Right kidney (tissue), 1 donor: ENCODE results near the gene ZNF831.

Source experiments
- DNase-seq: peaks from one replicate; pipeline ENCODE4 v3.0.0-alpha.2; 2016

The ZNF831 gene

GRCh38 chr20:59253779-59254319, 90.2 kb downstream of the ZNF831 start:
- DNase-seq: no peak

- DNase-seq: no peak
Observed at GRCh38 chr20:59255256-59255655, 91.6 kb downstream of the ZNF831 start.

DNA sequence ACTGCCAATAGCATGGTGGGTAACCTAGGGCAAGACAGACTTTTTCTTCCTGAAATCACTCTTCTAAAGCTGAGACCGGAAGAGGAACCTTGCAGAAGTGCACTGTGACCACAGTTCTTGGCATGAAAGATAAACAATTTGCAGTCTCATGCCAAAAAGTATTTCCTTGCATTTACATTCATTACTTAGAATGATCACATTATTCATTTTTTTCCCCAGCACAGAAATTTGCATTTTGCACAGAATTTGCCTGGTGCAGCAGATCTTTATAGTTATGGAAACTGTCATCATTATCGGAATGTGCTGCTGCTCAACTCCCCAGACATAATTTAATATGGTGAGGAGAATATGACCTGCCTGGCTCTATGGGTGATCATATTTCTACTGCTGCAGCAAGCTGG, 94.6 kb downstream of the ZNF831 start:
- DNase-seq: no peak

GRCh38 chr20:59259946-59260345, 96.3 kb downstream of the ZNF831 start:
- no peak for DNase-seq

DNA sequence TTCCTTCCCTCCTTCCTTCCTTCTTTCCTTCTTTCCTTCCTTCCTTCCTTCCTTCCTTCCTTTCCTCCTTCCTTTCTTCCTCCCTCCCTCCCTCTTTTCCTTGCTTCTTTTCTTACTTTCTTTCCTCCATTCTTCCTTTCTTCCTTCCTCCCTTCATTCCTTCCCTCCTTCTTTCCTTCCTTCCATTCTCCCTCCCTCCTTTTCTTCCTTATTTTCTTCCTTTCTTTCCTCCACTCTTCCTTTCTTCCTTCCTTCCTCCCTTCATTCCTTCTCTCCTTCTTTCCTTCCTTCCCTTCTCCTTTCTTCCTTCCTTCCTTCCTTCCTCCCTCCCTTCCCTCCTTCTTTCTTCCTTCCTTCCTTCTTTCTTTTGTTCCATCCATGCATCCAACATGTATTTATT, 101.7 kb downstream of the ZNF831 start:
- DNase-seq: no peak

DNA sequence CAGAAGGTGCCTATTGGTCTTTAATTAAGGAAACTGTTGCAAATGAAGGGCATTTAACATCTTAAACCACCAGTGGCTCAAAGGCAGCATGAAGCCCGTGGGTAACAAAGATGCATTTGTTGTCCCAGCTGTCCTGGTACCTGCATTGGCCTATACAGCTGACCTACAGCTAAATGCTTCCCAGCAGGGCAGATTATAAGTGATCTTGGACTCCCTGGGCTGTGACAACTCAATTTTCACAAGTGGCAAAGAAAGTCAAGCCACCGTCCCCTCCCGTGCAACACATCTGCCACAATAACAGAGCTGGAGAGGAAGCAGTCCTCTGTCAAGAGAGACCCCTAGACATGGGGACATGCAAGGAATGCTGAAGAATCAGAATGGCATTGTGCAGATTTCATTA, 105.2 kb downstream of the ZNF831 start:
- DNase-seq: no peak

- DNase-seq: no peak
Observed at GRCh38 chr20:59269411-59270025, 105.9 kb downstream of the ZNF831 start.

GRCh38 chr20:59270380-59270779, 106.8 kb downstream of the ZNF831 start:
- DNase-seq: no peak

DNA sequence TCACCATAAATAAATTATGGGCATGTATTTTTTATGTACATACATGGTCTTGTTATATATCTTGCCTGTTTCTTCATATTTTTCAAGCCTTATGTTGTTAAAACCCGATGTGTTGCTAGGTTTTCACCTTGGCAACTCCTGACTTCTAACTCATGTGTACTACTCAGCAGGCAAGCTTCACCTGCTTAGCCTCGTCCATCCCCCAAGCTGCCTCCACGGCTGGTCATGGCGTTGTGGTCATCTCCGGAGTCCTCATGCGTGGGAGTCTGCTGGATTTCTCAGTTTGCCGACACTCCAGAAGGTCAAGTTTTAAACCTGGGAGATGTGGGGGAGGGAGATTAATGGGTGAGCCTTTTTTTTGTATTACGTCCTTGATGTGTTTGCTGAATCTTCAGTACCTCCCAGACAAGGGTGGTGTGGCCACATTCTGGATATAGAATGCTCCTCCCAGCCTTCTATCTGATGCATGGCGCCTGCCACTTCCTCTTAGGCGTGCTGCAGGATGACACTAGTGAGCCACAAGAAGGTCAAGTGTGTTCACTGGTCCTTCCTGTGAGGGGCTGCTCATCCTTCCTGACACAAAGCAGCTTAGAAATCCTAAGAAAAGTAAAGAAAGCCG, 110.2 kb downstream of the ZNF831 start:
- DNase-seq: no peak

DNA sequence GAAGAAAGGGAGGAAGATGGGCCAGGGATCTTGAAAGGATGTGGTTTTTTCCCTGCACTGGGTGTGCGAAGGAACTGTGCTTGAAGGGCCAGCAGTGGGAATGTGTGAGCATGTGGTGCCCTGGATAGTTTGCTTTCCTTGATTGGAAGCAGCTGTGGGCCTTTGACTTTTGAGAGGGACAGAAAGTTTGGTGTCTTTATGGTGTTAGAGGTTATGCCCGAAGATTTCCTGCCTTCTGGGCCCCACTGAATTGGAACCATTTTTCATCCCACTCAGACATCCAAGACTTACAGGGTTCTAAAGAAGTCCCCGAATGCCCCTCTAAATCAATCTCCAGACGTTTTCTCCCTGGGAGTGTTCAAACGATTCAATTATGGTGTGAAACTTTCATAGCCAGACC, 113.3 kb downstream of the ZNF831 start:
- no peak for DNase-seq

GRCh38 chr20:59284470-59284869, 120.8 kb downstream of the ZNF831 start:
- DNase-seq: no peak

GRCh38 chr20:59289994-59290393, 126.4 kb downstream of the ZNF831 start:
- no peak for DNase-seq

GRCh38 chr20:59291740-59292383, 128.2 kb downstream of the ZNF831 start:
- no peak for DNase-seq

DNA sequence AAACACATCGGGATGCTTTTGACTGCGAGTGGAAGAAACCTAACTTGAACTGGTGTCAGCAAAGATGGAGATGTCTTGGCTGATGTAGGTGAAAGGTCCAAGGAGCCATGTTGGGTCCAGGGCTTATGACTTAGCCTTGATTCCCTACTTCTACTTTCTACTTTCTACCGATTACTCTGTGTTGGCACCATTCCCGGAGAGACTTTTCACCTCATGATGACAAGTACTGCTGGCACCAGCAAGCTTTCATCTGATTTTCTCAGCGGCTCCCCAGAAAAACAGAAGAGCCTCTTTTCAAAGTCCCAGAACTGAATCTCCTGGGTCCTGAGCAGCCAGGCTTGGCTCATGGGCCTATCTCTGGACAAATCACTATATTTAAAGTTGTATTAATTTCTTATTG, 131.9 kb downstream of the ZNF831 start:
- DNase-seq: no peak

GRCh38 chr20:59297686-59298085, 134.1 kb downstream of the ZNF831 start:
- no peak for DNase-seq

- DNase-seq: peak; percentile 47
Observed at GRCh38 chr20:59299945-59300332, 136.3 kb downstream of the ZNF831 start.

- peak; percentile 76 for DNase-seq
Observed at GRCh38 chr20:59300333-59301081, 136.9 kb downstream of the ZNF831 start, which contains the start of gene EDN3. Gene EDN3 (plus strand): TSS chr20:59300611. CDS start chr20:59300813, 202 bp downstream.

DNA sequence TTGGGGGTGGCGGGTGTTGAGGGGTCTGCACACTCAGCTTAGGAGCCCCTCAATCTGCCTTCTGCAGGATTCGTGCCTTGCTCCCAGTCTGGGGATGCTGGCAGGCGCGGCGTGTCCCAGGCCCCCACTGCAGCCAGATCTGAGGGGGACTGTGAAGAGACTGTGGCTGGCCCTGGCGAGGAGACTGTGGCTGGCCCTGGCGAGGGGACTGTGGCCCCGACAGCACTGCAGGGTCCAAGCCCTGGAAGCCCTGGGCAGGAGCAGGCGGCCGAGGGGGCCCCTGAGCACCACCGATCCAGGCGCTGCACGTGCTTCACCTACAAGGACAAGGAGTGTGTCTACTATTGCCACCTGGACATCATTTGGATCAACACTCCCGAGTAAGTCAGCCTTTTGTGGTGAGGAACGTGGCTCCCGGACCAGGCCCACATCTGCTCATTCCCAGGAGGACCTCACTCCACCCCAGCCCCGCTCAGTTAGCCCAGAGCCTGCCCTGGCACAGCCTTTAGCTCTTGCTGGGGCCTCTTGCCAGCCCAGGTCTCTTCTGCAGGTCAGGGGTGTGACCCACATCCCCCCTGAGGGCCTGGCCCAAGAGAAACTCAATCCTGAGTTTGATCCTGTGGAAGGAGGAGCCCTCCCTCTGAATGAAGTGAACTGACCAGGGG, 137.9 kb downstream of the ZNF831 start:
- DNase-seq: no peak

GRCh38 chr20:59305908-59306655, 142.5 kb downstream of the ZNF831 start:
- no peak for DNase-seq

GRCh38 chr20:59307270-59307669, 143.6 kb downstream of the ZNF831 start:
- no peak for DNase-seq
